ENCODE data around the gene AQP10. TPM values are rescaled to one million over a fixed set of nuclear protein-coding genes. Genes with fewer than 3 reads are reported as not detected.

Gene AQP10
- polyA plus RNA-seq, 1 experiment = not detected

Small RNA genes within 50 kb of the gene (small RNA-seq; reads per million reads assigned to genes)
- gene RF00273 (ENCODE audit: insufficient read length, low read depth) (not detected), gene RNU6-121P (ENCODE audit: insufficient read length, low read depth) (not detected), gene RNU6-239P (ENCODE audit: insufficient read length, low read depth) (not detected), gene RNU7-57P (ENCODE audit: insufficient read length, low read depth) (not detected)

Other genes starting within 250 kb of the AQP10 start
- gene NUP210L, start 166.0 kb upstream of the AQP10 start, polyA plus RNA-seq (2011; rRNA removed) = 0.01 TPM in 1 of 2 replicates, not detected in the other
- 397 and 565 TPM in 2 replicates for gene TPM3, start 129.0 kb upstream of the AQP10 start, polyA plus RNA-seq (2011; rRNA removed)
- gene CFAP141, start 114.8 kb upstream of the AQP10 start, polyA plus RNA-seq (2011; rRNA removed) = not detected in 2 replicates
- gene UBAP2L, start 100.1 kb upstream of the AQP10 start, polyA plus RNA-seq (2011; rRNA removed) = 173 and 177 TPM in 2 replicates
- gene HAX1, start 48.5 kb upstream of the AQP10 start, polyA plus RNA-seq (2011; rRNA removed) = 131 and 148 TPM in 2 replicates
- 42.5 and 45.7 TPM in 2 replicates for gene ATP8B2, start 4.4 kb downstream of the AQP10 start, polyA plus RNA-seq (2011; rRNA removed)
- gene IL6R, start 84.2 kb downstream of the AQP10 start, polyA plus RNA-seq (2011; rRNA removed) = 5.9 and 6.1 TPM in 2 replicates
- gene TDRD10, start 181.1 kb downstream of the AQP10 start, polyA plus RNA-seq (2011; rRNA removed) = not detected in 2 replicates
- not detected in 2 replicates for gene SHE, start 181.3 kb downstream of the AQP10 start, polyA plus RNA-seq (2011; rRNA removed)
- gene UBE2Q1, start 237.6 kb downstream of the AQP10 start, polyA plus RNA-seq (2011; rRNA removed) = 16.9 and 17.6 TPM in 2 replicates
- gene CHRNB2, start 246.7 kb downstream of the AQP10 start, polyA plus RNA-seq (2011; rRNA removed) = 0.06 TPM in 1 of 2 replicates, not detected in the other